HL-60 (cell line): ENCODE results near the gene CIRBP.

Experiments
- DNase-seq, 2 experiments: peaks; one replicate each; pipeline ENCODE4 v3.0.0-alpha.2; 2010 to 2020; ENCODE audit warnings: low read depth in 1 of 2, low spot score in 1 of 2
- H3K27ac ChIP-seq: fragments of 250-450 bp; sonication (Bioruptor Pico); replicated peaks from 2 replicates; pipeline ENCODE4 v1.5.1; 2020; ENCODE audit warnings: mild to moderate bottlenecking, moderate library complexity
- H3K27me3 ChIP-seq: fragments of 250-450 bp; sonication (Bioruptor Pico); 2 replicates; pipeline ENCODE4 v1.5.1; 2021; ENCODE audit warnings: mild to moderate bottlenecking, moderate library complexity; ENCODE audit not compliant: insufficient read depth, poor library complexity, severe bottlenecking
- H3K4me3 ChIP-seq: replicated peaks from 2 replicates; pipeline ENCODE4 v1.5.1; 2011; ENCODE audit warnings: mild to moderate bottlenecking, control low read depth, low read length; ENCODE audit not compliant: insufficient read depth
- CTCF ChIP-seq: IDR thresholded peaks from one replicate; pipeline ENCODE4 v1.5.1; 2011; ENCODE audit warnings: low read length, control low read depth, inconsistent platforms; ENCODE audit not compliant: insufficient read depth
- GABPA ChIP-seq: IDR thresholded peaks from 2 replicates; pipeline ENCODE4 v1.6.1; 2012; ENCODE audit warnings: low read depth
- POLR2AphosphoS5 ChIP-seq: IDR thresholded peaks from 2 replicates; pipeline ENCODE4 v1.6.1; 2012; ENCODE audit warnings: low read depth
- REST ChIP-seq: IDR thresholded peaks from 2 replicates; pipeline ENCODE4 v1.6.1; 2012; ENCODE audit warnings: low read depth; ENCODE audit not compliant: insufficient replicate concordance
- SPI1 ChIP-seq: IDR thresholded peaks from 2 replicates; pipeline ENCODE4 v1.6.1; 2012; ENCODE audit warnings: low read depth, mild to moderate bottlenecking, borderline replicate concordance

The CIRBP gene

GRCh38 chr19:1309977-1310852, 41.1 kb downstream of the CIRBP start:
- H3K4me3 ChIP-seq = no peak overlapping the region
- H3K27me3 ChIP-seq = peaks cover 9% of the 10 kb centered on the region
- TF ChIP-seq SPI1 = no peak
- no peak for TF ChIP-seq CTCF
- TF ChIP-seq REST = no peak
- no peak for TF ChIP-seq POLR2AphosphoS5
- TF ChIP-seq GABPA = no peak
- no peak overlapping the region for H3K27ac ChIP-seq
- DNase-seq = no peak

GRCh38 chr19:1310853-1311180, 41.7 kb downstream of the CIRBP start:
- no peak for TF ChIP-seq GABPA
- no peak for TF ChIP-seq POLR2AphosphoS5
- no peak for TF ChIP-seq SPI1
- no peak for TF ChIP-seq REST
- no peak for TF ChIP-seq CTCF

GRCh38 chr19:1311543-1312091, 42.5 kb downstream of the CIRBP start:
- peaks cover 13% of the 10 kb centered on the region for H3K27me3 ChIP-seq
- DNase-seq = no peak
- no peak overlapping the region for H3K27ac ChIP-seq

More at GRCh38 chr19:1310853-1311180, 41.7 kb downstream of the CIRBP start:
- H3K27me3 ChIP-seq = peaks cover 9% of the 10 kb centered on the region
- H3K27ac ChIP-seq = no peak overlapping the region
- H3K4me3 ChIP-seq = no peak overlapping the region
- no peak for DNase-seq

More at GRCh38 chr19:1311543-1312091, 42.5 kb downstream of the CIRBP start:
- no peak for TF ChIP-seq GABPA
- TF ChIP-seq REST = no peak
- TF ChIP-seq POLR2AphosphoS5 = no peak
- no peak for TF ChIP-seq SPI1
- TF ChIP-seq CTCF = no peak
- no peak overlapping the region for H3K4me3 ChIP-seq
